ENCODE measurements around the gene PLD1.
A peak's percentile ranks its signal among the peaks of the same experiment; 100 is the strongest.

The PLD1 gene

DNA sequence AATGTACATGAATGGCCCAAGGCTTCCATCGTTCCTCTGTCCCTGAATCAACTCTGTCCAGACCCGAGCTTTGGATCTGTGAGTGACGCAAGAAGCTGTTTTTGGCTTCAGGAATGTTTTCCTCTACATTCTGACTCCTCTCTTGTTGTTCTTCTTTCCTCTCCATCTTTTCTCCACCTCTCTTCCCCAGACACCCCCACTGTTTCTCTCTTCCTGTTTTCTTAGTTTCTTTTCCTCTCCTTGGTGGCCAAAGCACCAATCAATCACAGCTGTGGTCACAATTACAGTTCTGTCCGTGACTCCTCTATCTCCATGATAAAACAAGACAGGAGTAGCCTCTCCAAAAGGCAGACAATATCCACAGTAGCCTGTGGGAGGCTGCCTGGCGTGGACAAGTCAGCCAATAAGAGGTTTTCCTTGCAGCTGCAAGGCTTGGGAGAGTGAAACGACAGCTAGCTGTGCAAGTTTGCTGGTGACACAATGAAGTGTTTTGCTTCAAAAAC is 28.0 kb upstream of the PLD1 start:
- DNase-seq: no peak

DNA sequence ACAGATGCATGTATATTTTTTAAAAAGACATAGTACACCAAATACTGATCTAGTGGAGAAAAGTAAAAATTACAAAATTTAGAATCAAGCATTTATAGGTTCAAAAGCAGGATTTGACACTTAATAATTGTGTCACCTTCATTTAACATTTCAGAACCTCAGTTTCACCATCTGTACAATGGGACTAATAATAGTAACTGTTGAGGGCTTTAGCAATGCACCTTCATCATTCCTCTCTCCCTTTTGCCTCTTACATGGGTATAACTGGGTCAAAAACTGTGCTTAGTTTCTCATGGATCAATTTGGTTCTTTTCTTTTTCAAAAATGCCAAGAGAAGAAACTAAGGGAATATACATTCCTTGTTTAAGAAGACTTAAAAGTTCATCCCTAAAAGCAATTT is 27.4 kb upstream of the PLD1 start:
- no peak for DNase-seq

- DNase-seq: no peak
Measured at GRCh38 chr3:171836855-171837254, 26.6 kb upstream of the PLD1 start.

DNA sequence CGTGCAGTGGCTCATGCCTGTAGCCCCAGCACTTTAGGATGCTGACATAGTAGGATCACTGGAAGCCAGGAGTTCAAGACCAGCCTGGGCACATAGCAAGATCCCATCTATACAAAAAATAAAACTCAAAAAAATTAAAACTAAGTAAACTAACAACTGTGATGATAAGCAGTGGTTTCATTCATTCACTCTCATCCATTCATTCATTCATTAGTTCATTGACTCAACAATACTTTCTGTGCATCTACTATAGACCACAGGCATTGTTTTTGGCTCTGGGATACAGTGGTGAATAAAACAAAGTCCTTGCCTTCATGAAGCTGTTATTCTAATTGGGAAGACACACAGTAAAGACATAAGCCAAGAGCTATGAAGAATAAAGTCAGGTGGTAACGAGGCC is 25.3 kb upstream of the PLD1 start:
- DNase-seq: no peak

DNA sequence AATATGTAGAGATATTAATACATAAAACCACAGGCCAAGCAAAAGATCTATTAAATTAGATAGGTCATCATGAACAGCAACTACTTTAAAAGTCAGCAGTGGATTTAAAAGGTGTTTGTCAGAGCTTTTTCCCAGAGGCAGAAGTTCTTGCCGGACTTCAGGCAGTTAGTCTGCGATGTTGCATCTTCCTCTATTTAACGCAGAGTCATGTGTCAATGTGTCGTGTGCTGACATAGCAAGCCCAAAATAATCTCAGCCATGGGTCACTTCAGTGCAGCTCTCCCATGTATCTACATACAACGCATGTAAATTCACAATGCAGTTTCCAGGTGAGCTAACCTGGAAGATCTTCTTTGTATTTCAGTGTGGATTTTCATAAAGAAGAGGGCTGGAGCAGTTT is 24.8 kb upstream of the PLD1 start:
- DNase-seq: no peak

DNA sequence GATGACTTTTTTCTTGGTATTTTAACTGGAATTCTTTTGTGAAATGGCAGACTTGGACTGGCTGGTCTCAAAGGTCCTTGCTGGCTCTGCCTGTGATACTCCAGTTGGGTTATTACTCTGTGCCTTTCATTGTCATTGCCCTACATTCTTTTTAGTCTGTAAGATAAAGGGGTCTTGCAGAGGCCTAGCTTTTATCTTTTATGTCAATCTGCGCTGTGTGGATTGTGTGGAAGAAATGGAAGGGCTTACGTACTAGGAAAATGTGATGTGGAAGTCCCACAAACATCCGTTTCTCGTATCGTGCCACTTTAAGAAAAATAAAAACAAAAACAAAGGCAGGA is 24.1 kb upstream of the PLD1 start:
- DNase-seq: no peak

DNA sequence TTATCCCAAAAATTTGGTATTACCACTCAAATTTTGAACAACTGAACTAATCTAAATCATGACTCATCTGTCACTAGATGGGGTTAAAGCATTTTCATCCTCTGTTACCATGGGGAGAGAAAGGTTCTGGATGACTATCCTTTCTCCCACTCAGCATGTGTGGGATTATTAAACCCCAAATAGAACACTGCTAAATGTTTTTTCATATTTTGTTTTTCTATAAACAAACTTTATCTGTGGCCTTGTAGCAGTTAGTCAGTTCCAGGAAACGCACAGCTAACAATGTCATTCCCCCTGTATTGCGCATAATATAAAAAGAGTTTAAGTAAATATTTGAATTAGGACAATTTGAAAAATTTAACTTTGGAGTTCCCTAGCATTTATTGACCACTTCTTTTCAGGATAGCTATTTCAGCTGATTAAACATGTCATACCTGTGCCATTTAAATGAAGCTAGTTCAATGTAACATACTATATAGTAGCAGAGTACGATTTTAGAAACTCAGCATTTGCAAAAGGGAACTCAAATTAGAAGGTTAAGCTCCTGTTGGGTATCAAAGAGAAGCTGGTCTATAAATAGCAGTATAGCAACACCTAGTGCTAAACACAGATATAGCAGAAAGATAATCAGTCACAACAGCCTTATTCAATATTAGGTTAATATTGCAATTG is 23.6 kb upstream of the PLD1 start:
- DNase-seq: no peak

DNA sequence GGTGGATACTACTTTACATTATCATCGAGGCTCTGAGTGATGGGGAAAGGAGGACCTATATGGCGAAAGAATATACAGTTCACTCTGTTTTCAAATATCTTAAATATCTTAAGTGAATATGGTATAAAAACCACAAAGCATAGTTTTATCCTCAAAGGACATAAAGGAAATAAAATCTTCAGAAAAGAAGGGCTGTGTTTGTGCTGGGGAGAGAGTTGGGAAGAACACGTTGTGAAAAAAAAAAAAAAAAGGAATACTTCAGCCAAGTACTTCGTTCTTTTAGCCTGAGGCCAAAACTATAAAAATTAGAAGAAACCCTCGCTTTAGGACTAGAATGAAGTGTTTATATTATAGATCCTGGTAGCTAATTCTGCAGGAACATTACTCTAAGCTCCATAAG is 22.7 kb upstream of the PLD1 start:
- no peak for DNase-seq

DNA sequence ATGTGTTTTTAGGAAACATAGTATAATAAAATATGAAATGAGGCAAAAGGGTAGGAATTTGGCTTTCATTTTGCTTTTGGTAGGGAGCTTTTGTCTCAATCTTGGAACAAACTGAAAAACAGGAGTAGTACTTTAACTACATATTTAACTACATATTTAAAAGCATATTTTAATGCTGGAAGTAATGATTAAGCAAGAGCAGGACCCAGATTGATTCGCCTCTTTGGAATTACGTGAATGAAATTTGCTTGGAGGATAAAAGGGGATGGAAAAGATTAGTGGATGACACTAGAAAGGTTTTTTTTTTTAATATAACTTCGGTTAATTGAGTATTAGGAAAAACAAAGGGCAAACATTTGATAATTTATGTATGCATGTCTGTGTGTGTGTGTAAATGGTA is 21.7 kb upstream of the PLD1 start:
- DNase-seq: no peak

- no peak for DNase-seq
Measured at GRCh38 chr3:171830518-171830875, 20.2 kb upstream of the PLD1 start.

DNA sequence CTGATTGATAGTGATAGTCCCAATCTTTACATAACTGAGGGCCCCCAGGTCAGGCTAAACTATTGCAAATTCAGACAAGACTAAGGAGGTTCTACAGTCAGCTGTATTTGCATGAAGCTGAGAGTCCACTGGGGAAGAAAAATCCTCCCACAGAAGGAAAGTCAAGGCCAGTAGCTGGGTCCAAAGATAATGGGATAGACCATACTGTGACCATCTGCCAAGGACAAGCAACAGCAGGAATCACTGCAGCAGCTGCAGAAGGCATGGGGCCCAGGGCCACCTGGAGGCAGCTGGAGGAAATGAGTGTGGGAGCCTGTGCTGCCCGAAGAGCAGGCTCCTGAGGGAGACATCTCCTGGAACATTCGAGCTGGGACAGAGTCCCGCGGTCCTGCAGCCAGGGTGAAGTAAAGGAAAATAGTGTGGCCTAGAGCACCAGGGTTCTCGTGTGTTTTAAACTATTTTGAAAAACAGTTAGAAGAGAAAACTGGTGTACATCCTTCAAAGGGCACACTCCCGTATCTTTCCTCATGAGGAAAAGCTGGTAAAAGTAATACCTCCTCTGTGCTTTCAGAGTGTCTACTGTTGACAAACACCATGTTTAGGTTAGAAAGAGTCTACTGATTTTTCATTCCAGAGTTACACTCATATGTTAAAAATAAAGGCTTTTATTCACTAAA is 19.7 kb upstream of the PLD1 start:
- peak; percentile 36 for DNase-seq

- DNase-seq: no peak
Measured at GRCh38 chr3:171828902-171829770, 18.9 kb upstream of the PLD1 start.

- no peak for DNase-seq
Measured at GRCh38 chr3:171827836-171828458, 17.7 kb upstream of the PLD1 start.

DNA sequence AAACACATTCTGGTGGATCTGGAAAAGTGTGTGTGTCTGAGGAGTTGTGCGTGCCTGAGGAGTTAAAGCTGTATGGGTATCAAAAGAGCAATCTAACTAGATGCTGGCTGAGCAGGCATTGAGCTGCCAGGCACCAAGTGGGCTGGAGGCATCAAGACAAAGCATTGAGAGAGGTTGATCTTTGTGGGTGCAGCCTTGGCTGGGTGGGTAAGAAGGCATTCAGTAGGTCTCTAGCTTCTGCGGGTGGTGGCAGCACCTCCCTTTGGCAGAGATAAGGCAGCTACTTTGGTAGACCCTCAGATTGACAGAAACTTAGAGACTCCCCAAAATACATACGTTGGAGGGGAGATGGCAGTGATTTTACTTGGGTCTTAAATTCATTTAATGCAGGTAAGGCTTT is 17.1 kb upstream of the PLD1 start:
- DNase-seq: no peak

- no peak for DNase-seq
Measured at GRCh38 chr3:171825222-171825828, 15.0 kb upstream of the PLD1 start.

GRCh38 chr3:171824824-171825221 is 14.5 kb upstream of the PLD1 start:
- DNase-seq: no peak

GRCh38 chr3:171824116-171824515 is 13.8 kb upstream of the PLD1 start:
- DNase-seq: no peak

GRCh38 chr3:171822431-171823106 is 12.3 kb upstream of the PLD1 start:
- no peak for DNase-seq

DNA sequence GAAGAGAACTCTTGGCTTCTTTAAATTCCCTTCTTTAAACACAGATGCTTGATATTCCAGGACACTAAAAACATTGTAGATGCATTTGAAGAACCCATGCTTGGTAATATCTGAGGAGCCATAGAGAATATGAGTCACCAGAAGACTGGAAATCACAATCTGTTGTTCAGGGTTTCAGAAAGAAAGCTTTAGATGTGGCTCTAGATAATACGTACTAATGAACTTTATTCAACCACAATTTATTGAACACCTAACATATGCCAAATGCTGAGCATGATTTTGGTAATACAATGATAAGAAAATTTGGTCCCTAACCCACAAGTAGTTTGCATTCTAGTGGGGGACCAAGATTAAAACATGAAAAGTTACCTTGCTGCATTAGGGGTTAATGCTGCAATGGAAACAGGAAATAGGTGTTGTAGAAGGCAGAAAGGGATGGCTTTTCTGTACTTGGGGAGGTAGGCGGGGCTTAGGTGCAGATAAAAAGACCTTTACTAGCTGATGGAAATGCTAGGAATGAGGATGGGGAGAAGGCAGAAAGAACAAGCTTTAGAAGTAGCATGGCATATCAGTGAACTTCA is 11.6 kb upstream of the PLD1 start:
- DNase-seq: no peak

DNA sequence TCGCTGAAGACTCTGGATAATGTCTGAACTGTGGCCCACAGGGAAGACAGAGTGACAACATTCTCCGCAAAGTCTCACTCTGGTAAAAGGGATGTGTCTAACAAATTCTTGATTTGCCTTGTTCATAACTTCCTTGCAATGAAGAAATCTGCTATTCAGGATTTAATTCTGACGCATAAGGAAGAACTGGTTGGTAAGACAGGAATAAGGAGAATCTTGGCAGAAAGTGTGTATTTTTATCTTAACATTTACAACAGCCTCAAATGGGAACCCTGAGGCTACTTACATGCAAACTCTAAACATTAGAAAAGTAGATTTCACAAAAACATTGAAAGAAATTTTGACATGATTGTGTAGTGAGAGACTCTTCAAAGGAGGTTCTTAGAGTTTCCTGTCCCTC is 10.8 kb upstream of the PLD1 start:
- no peak for DNase-seq

- DNase-seq: no peak
Measured at GRCh38 chr3:171817074-171817800, 7.0 kb upstream of the PLD1 start.
